Stimulated activated CD4-positive, alpha-beta T cell treated with anti-CD3 and anti-CD28 coated beads, Interleukin-4, amount 100 ng/mL, for 4 hours (primary cell): Measurements from ENCODE around the gene COL16A1.

ENCODE experiments used
- DNase-seq, 2 experiments: peaks; one replicate each; pipeline ENCODE4 v3.0.0-alpha.2; 2020

Gene COL16A1

DNA sequence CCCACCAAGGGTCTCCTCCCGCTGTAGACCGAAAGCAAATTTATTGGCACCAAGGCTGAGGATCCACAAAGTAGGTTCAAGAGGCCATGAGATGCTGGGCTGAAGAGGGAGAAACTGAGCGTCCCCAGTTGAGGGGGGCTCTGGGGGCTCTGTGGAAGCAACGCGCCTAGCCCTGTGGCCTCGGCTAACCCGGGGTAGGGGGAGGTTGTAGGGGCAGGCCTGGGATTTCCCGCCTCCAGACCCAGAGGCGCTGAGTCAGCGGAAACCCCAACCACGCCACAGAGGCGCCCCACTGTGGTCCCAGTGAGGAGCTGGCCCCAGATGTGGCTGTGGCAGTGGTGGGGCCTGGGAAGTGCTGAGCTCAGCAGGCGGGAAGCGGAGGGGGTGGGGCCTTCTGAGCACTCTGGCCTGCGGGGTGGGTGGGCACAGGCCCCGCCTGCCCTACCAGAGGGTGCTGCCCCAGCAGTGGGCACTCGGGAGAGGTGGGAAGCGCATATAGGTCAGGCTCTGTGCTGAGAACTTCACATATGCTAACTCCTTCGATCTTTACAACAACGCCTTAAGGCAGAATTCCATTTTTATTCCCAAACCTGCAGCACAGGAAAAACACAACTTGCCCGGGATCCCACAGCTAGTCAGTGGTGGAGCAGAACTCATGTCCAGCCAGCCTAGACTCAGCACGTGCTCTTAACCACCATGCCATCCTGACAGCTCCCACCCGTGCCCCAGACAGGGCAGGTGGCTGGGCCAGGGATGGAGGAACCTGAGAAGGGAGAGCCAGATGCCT is 1.5 kb upstream of the COL16A1 start:
- peak; percentile 55 to 59 for DNase-seq

GRCh38 chr1:31704271-31705079 is 658 bp upstream of the COL16A1 start:
- no peak for DNase-seq

GRCh38 chr1:31702836-31703404 is 897 bp downstream of the COL16A1 start:
- no peak for DNase-seq

DNA sequence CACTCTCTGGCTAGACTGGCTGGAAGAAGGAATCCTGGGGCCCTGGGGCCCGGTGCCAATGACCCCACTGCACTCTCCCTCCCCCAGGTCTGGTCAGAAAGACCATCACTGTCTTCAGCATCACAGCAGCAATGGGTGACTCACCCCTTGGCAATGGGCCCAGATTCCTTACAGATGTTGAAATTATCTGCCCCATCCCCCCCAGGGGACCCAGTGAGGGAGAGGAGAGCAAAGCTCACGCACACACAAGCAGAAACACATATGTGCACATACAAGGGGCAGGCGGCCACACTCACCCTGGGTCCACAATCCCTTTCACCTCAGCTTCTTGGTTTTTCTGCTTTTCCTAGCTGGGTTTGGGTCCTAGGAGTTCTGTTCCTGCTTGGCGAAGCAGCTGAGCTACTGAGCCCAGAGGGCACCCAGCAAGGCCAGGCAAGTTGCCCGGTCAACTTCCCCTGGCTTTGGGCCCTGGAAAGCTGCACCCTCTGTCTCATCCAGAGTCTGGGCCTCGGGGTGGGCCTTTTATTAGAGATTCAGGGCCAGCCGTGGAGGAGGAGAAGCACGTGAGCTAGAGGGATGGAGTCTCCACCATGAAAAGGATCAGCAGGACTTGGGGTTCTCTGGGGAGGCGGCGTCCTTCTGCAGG is 2.6 kb downstream of the COL16A1 start:
- DNase-seq, result peak; percentile 23 to 35

GRCh38 chr1:31700468-31701090 is 3.2 kb downstream of the COL16A1 start:
- DNase-seq, result no peak

GRCh38 chr1:31699341-31699891 is 4.4 kb downstream of the COL16A1 start:
- DNase-seq, result no peak

GRCh38 chr1:31697369-31697984 is 6.3 kb downstream of the COL16A1 start:
- DNase-seq, result no peak

- no peak for DNase-seq
Measured at GRCh38 chr1:31696242-31696641, 7.6 kb downstream of the COL16A1 start.

DNA sequence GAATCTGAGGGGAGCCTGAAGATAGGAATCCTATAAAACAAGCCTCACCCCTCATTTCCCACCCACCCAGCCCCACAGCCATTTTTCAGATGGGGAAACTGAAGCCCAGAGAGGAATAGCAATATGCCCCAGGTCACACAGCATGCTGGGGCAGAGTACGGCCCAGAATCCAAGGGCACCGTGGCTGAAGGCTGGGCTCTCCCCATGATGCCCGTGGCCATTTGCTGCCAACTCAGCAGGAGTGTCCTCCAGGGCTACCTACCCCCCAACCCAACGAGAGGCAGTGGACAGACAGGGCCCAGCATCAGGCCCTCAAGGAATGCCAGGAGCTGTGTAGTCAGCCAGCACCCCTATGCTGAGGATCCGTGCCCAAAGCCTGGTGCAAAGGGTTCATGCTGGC is 8.5 kb downstream of the COL16A1 start:
- DNase-seq, result no peak

DNA sequence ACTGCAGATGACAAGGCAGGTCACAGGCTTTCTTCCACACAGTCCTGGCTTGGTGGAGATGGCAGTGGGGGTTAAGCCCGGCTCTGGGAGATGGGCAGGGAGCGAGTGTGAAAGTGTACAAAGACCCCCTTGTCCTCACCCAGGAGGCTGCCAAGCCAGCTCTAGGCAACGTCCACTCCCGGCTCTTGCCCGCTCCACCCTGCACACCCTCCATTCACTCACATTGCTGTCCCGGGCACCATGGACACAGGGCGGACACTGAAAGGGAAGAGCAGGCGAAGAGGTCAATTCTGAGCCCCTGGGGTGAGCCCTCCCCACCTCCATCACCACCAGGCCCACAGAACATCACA is 8.9 kb downstream of the COL16A1 start:
- no peak for DNase-seq

- no peak for DNase-seq
Measured at GRCh38 chr1:31694069-31694963, 9.5 kb downstream of the COL16A1 start.

DNA sequence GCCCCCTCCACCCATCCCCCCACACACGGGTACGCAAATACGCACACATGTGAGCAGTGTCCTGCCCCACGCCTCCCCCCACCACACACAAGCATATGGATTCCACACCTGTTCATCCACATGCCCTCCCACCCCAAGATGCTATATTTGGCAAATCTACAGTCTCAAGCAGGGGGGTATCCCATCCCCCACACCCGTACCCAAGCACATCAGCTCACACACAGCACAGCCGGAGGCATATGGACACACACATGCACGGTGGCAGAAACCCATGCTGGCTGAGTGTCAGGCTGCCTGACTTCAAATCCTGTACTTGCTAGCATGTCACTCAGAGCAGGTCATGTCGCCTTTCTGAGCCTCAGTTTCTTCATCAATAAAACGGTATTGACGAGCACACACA is 10.6 kb downstream of the COL16A1 start:
- DNase-seq, result no peak

DNA sequence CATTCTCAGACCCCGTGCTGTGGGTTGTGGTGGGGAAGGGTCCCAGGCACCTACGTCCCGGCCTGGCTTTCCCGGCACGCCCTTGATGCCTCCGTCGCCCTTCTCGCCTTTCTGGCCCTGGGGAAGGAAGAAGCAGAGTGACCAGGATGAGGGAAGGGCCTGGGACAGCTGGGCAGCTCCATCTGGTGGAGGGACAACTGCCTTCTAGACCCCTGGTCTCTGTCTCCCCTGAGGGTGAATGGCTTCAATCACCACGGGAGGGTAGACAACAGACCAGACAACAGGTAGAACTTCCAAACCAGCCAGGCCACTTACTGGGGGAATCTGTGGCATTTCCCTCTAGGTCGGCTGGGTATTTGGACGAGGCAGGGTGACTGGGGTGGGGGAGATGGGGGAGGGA is 11.9 kb downstream of the COL16A1 start:
- no peak for DNase-seq

DNA sequence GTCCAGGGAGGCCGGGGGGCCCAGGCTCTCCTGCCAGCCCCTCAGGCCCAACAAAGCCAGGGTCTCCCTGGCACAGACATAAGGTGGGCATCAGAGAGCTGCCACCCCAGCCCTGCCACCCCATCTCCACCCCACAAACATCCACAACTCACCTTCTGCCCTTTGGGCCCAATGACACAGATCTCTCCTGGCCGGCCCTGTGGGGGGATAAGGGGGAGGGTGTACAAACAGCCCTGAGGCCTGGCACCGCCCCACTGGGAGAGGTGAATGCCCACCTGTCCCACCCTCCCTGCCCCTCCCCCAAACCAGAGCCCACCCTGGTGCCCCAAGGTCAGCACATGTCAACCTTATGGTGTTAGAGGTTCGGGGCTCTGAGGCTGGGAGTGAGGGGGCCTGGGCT is 12.4 kb downstream of the COL16A1 start:
- no peak for DNase-seq

- DNase-seq, result no peak
Measured at GRCh38 chr1:31690921-31691320, 12.9 kb downstream of the COL16A1 start.

DNA sequence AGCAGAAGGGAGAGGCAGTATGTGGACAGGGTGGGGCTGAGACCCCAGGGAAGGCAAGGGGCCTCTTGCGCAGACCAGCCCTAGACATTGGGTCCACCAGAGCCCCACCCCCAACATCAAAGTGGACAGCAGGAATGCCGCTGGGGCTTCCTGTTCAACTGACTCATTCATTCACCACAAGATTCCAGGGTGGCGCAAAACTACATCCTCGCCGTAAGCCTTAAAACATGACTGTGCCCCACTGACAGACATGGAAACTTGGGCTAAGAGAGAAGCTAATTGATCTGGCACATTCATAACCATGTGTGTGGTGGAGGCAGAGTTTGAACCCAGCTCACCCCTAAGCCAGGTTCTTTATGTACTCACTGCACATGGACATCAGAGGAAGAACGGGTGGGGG is 14.0 kb downstream of the COL16A1 start:
- no peak for DNase-seq

GRCh38 chr1:31689379-31689778 is 14.4 kb downstream of the COL16A1 start:
- no peak for DNase-seq

- DNase-seq, result no peak
Measured at GRCh38 chr1:31688233-31688918, 15.4 kb downstream of the COL16A1 start.

- DNase-seq, result no peak
Measured at GRCh38 chr1:31687601-31688000, 16.2 kb downstream of the COL16A1 start.

- DNase-seq, result no peak
Measured at GRCh38 chr1:31685795-31686194, 18.0 kb downstream of the COL16A1 start.

- DNase-seq, result no peak
Measured at GRCh38 chr1:31683997-31684396, 19.8 kb downstream of the COL16A1 start.
